ENCODE measurements around the gene MIER1. TPM values are rescaled to one million over a fixed set of nuclear protein-coding genes. Genes with fewer than 3 reads are reported as not detected.

The MIER1 gene
- total RNA-seq, 1 experiment from 2014 or later, result 28.7 TPM

GRCh38 chr1:66978201-66978600 lies 53.4 kb downstream of the MIER1 start:
- BruUV-seq (replicated peaks), result no TSS peak
- Histone ChIP-seq H3K9me3 (ENCODE audit: control insufficient read depth in 1 of 2, insufficient read depth in 1 of 2, low read depth in 1 of 2, low read length in 2 of 2) (no peaks in the 10 kb centered on the region), H3K4me2 (ENCODE audit: low read length) (no peak overlapping the region), H3K4me3 (replicated peaks in 1 of 2; ENCODE audit: low read depth in 1 of 2, low read length in 2 of 2) (no peak overlapping the region), H3K9ac (ENCODE audit: low read length) (no peak overlapping the region), H3K27ac (ENCODE audit: low read depth, low read length) (no peak overlapping the region), H3K4me1 (ENCODE audit: control insufficient read depth in 1 of 2, insufficient read depth in 2 of 2, low read length in 2 of 2) (no peaks in the 10 kb centered on the region), H3K9me2 (ENCODE audit: insufficient read depth) (no peaks in the 10 kb centered on the region), H3K79me2 (ENCODE audit: insufficient read depth, low read length) (no peaks in the 10 kb centered on the region), H3K36me3 (ENCODE audit: control insufficient read depth in 1 of 2, insufficient read depth in 2 of 2, low read length in 2 of 2) (peaks cover 24 to 26% of the 10 kb centered on the region in 2 experiments), H4K20me1 (ENCODE audit: insufficient read depth) (peaks cover 5% of the 10 kb centered on the region; the same call in 1 of the 2 replicates), H3K27me3 (ENCODE audit: insufficient read depth, low read length) (no peaks in the 10 kb centered on the region), H2AFZ (ENCODE audit: low read depth, low read length, poor library complexity, severe bottlenecking) (no peak overlapping the region)
- RAD21 ChIA-PET (ENCODE audit: low non-redundant PET in 1 of 2, low total read pairs in 2 of 2, uncharacterized antibody in 2 of 2, unreplicated experiment in 2 of 2), result no interaction called here
- no peak for ATAC-seq
- POLR2A ChIA-PET, result no interaction called here
- DNase-seq (ENCODE audit: low read depth, low spot score), result no peak
- CTCF ChIA-PET, result no interaction called here
- TF ChIP-seq EZH2 (IDR thresholded peaks at IDR 0.05) (no peak), YY1 (IDR thresholded peaks at IDR 0.05; ENCODE audit: extremely low read depth, insufficient replicate concordance, low read depth, low read length) (no peak), REST (IDR thresholded peaks at IDR 0.05; ENCODE audit: low read depth) (no peak), ELF1 (IDR thresholded peaks at IDR 0.05; ENCODE audit: borderline replicate concordance, low read depth) (no peak), SIN3A (IDR thresholded peaks at IDR 0.05; ENCODE audit: low read depth) (no peak), FOSL1 (IDR thresholded peaks at IDR 0.05; ENCODE audit: low read depth) (no peak), ATF3 (IDR thresholded peaks at IDR 0.05) (no peak), ZNF274 (IDR thresholded peaks at IDR 0.05; ENCODE audit: low read depth, low read length) (no peak), ZFX (IDR thresholded peaks at IDR 0.05) (no peak), CBX3 (IDR thresholded peaks at IDR 0.05; ENCODE audit: low read depth) (no peak), SRF (IDR thresholded peaks at IDR 0.05; ENCODE audit: low read depth) (no peak), JUND (IDR thresholded peaks at IDR 0.05) (no peak), POLR2A (IDR thresholded peaks at IDR 0.05; ENCODE audit: borderline replicate concordance, extremely low read depth, insufficient read depth, insufficient read length) (no peak), RAD21 (IDR thresholded peaks at IDR 0.05; ENCODE audit: low read depth) (no peak), EZH2phosphoT487 (IDR thresholded peaks at IDR 0.05; ENCODE audit: borderline replicate concordance) (no peak), TCF7L2 (IDR thresholded peaks at IDR 0.05; ENCODE audit: borderline replicate concordance, extremely low read depth, insufficient read depth, insufficient read length) (no peak), EGR1 (IDR thresholded peaks at IDR 0.05; ENCODE audit: low read depth) (no peak), POLR2AphosphoS5 (IDR thresholded peaks at IDR 0.05; ENCODE audit: low read depth, low read length) (no peak)
- TF ChIP-seq, protein P1, sequence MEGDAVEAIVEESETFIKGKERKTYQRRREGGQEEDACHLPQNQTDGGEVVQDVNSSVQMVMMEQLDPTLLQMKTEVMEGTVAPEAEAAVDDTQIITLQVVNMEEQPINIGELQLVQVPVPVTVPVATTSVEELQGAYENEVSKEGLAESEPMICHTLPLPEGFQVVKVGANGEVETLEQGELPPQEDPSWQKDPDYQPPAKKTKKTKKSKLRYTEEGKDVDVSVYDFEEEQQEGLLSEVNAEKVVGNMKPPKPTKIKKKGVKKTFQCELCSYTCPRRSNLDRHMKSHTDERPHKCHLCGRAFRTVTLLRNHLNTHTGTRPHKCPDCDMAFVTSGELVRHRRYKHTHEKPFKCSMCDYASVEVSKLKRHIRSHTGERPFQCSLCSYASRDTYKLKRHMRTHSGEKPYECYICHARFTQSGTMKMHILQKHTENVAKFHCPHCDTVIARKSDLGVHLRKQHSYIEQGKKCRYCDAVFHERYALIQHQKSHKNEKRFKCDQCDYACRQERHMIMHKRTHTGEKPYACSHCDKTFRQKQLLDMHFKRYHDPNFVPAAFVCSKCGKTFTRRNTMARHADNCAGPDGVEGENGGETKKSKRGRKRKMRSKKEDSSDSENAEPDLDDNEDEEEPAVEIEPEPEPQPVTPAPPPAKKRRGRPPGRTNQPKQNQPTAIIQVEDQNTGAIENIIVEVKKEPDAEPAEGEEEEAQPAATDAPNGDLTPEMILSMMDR (IDR thresholded peaks at IDR 0.05 in 2 of 3, conservative IDR thresholded peaks at IDR 0.05 in 1 of 3; ENCODE audit: borderline replicate concordance in 1 of 3, insufficient read depth in 1 of 3, low read depth in 2 of 3, low read length in 2 of 3), result no peak
- TF ChIP-seq, protein P2, sequence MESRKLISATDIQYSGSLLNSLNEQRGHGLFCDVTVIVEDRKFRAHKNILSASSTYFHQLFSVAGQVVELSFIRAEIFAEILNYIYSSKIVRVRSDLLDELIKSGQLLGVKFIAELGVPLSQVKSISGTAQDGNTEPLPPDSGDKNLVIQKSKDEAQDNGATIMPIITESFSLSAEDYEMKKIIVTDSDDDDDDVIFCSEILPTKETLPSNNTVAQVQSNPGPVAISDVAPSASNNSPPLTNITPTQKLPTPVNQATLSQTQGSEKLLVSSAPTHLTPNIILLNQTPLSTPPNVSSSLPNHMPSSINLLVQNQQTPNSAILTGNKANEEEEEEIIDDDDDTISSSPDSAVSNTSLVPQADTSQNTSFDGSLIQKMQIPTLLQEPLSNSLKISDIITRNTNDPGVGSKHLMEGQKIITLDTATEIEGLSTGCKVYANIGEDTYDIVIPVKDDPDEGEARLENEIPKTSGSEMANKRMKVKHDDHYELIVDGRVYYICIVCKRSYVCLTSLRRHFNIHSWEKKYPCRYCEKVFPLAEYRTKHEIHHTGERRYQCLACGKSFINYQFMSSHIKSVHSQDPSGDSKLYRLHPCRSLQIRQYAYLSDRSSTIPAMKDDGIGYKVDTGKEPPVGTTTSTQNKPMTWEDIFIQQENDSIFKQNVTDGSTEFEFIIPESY (IDR thresholded peaks at IDR 0.05; ENCODE audit: extremely low read depth, insufficient replicate concordance, low read length), result no peak
- intact Hi-C loops (cut with micrococcal nuclease), result no loop called here
